Loucy (cell line): ENCODE results near the gene PPFIA4.

Experiments used
- CTCF ChIP-seq: fragments of 200-600 bp; sonication (generic); conservative IDR thresholded peaks from 2 replicates; pipeline ENCODE4 v1.5.1; 2014; ENCODE audit warnings: mild to moderate bottlenecking, antibody characterized with exemption, low read length
- EZH2phosphoT487 ChIP-seq: fragments of 200-600 bp; IDR thresholded peaks from 2 replicates; pipeline ENCODE4 v1.6.1; 2018; ENCODE audit warnings: antibody characterized with exemption, mild to moderate bottlenecking, moderate library complexity, borderline replicate concordance

GRCh38 chr1:203011582-203011981, 14.7 kb upstream of the PPFIA4 start:
- TF ChIP-seq CTCF (no peak), EZH2phosphoT487 (no peak)
